Retinal pigment epithelial cell (primary cell): ENCODE measurements around the gene SLC5A8.

ENCODE experiments used
- DNase-seq: peaks from one replicate; pipeline ENCODE4 v3.0.0-alpha.2; 2010; ENCODE audit warnings: low read depth
- H3K4me3 ChIP-seq: 2 replicates; pipeline ENCODE4 v1.5.1; 2011; ENCODE audit warnings: mild to moderate bottlenecking, low read length, control low read depth, moderate library complexity
- TF ChIP-seq, protein P1 (sequence below): conservative IDR thresholded peaks from 2 replicates; pipeline ENCODE4 v1.5.1; 2011; ENCODE audit warnings: low read depth, low read length, control low read depth, inconsistent platforms

The SLC5A8 gene

GRCh38 chr12:101235686-101236085 is 25.6 kb upstream of the SLC5A8 start:
- no peak overlapping the region for H3K4me3 ChIP-seq
- DNase-seq, result no peak
- TF ChIP-seq, protein P1, sequence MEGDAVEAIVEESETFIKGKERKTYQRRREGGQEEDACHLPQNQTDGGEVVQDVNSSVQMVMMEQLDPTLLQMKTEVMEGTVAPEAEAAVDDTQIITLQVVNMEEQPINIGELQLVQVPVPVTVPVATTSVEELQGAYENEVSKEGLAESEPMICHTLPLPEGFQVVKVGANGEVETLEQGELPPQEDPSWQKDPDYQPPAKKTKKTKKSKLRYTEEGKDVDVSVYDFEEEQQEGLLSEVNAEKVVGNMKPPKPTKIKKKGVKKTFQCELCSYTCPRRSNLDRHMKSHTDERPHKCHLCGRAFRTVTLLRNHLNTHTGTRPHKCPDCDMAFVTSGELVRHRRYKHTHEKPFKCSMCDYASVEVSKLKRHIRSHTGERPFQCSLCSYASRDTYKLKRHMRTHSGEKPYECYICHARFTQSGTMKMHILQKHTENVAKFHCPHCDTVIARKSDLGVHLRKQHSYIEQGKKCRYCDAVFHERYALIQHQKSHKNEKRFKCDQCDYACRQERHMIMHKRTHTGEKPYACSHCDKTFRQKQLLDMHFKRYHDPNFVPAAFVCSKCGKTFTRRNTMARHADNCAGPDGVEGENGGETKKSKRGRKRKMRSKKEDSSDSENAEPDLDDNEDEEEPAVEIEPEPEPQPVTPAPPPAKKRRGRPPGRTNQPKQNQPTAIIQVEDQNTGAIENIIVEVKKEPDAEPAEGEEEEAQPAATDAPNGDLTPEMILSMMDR, result no peak

- TF ChIP-seq, protein P1, result no peak
- no peak for DNase-seq
- no peak overlapping the region for H3K4me3 ChIP-seq
Observed at GRCh38 chr12:101231636-101232035, 21.6 kb upstream of the SLC5A8 start.

DNA sequence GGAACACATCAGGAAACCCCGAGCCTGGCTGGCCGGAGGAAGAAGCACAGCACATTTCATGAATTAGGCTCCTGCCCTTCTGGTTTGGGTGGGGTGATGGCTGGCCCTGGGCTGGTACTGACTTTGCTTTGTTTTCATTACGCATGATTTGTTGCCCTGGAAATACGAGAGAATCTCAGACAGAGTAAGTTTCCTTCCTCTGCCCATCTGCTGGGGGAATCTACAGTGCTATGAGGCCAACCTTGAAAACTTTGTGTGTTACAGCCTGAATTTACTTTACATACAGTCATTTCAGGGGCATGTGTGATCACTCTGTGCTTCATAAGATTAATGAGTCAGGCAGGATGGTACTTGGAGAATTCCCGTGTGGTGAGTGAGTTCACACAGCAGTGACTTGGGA is 20.5 kb upstream of the SLC5A8 start:
- TF ChIP-seq, protein P1, result no peak
- H3K4me3 ChIP-seq, result no peak overlapping the region
- DNase-seq, result peak; percentile 27

- TF ChIP-seq, protein P1, result no peak
- H3K4me3 ChIP-seq, result no peak overlapping the region
- DNase-seq, result no peak
Observed at GRCh38 chr12:101229841-101230241, 19.8 kb upstream of the SLC5A8 start.

DNA sequence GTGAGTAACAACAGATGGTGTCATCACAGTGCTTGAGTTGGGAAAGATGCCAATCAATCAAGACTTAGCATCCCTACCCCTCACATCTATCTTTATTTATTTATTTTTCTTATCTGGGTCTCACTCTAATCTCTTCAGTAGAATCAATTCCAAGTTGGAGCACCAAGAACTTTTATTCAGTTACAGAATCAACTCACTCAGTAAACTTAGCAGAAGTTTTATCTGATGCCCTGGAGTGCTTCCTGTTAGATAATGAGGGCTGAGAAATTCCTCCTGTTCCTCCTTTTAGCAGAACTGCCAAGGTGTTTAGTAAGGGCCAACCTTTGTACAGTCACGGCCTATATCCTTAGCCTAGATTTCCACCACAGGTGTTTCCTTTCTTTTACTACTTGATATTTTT is 11.3 kb upstream of the SLC5A8 start:
- H3K4me3 ChIP-seq, result no peak overlapping the region
- TF ChIP-seq, protein P1, result no peak
- no peak for DNase-seq

- H3K4me3 ChIP-seq, result no peak overlapping the region
- no peak for DNase-seq
- TF ChIP-seq, protein P1, result no peak
Observed at GRCh38 chr12:101216810-101217209, 6.8 kb upstream of the SLC5A8 start.

DNA sequence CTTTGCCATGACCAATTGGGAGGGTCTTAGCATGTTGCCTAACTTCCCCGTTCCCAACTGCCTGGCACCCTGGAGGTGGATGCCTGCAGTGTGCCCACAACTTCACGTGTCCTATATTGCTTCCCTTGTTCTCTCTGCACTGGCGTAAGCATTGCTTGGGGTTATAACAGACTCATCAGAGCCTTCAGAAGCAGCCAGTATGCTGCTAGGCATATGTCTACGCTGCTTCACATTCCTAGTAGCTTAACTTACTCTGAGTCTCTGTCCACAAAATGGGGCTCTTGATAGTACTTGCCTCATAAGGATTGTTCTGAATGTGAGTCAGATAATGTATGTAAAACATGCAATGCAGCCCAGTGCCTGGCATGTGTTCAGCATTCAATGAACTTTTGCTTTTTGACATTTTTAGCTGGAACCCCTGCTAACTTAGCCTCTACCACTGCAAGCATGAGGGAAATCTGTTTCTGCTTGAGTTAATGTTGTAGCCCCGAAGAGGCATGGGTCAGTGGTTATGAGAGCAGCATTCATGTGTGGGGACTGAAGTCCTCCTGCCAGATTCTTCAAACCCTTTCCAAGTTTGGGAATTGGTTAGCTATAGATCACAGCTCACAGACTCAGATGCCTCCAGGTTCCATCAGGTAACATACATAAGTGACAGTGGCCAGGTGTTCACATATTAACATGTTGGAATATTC is 2.8 kb downstream of the SLC5A8 start:
- TF ChIP-seq, protein P1, result no peak
- no peak for DNase-seq
- H3K4me3 ChIP-seq, result no peak overlapping the region
